Endometrium (tissue), 2 donors: Measurements from ENCODE around the gene CNTN5.
A peak's percentile ranks its signal among the peaks of the same experiment; 100 is the strongest.
"Not testable (repeated sequence)": the region's sequence is repeated elsewhere in the genome, so short reads cannot be mapped to it uniquely, and the experiment has no call there.

Source experiments
- FAIRE-seq: peaks from 2 replicates; lab custom pipeline; 2012; peaks lifted over from hg19 to GRCh38; lab: Jason Lieb, UNC
- donor health status: control.
- donor health status: control.

The CNTN5 gene

DNA sequence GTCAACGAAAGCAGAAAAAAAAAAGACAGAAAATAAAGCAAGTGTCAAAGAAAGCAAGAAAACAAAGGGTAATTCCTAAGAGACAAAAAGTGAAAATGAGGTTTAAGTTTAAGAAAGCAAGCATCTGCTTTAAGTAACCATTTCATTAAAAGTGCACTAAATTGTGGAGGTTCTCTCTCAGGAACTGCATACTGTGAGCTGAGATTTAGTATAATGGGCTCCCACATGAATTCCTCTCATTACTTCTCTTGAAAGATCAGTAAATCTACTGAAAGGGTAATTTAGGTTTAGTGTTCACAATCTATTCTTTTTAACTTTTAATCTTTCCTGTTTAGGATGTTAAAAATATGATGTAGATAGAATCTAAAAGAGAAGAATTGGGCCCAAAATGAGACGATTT, 1201.0 kb downstream of the CNTN5 start:
- no peak for FAIRE-seq

DNA sequence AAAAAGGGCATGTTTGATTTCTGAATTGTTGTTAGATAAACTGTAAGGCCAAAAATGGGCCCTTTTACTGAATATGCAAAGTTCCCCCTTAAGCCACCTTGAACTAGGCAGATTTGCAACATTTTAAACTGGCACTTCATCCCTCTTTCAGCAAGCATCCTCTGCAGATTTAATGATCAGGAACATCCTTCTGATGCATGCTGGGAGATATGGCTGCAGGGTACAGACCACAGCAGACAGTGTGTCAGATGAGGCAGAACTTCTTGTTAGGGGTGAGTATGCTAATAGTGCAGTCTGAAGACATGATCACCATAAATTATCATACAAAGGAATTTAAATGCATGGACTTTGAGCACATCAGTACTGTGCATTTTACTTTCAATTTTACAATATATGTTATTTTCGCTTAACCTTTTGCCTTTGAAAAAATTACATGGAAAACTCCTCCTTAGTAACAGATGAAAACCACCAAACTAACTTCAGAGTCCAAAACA, 1203.8 kb downstream of the CNTN5 start:
- FAIRE-seq = no peak

DNA sequence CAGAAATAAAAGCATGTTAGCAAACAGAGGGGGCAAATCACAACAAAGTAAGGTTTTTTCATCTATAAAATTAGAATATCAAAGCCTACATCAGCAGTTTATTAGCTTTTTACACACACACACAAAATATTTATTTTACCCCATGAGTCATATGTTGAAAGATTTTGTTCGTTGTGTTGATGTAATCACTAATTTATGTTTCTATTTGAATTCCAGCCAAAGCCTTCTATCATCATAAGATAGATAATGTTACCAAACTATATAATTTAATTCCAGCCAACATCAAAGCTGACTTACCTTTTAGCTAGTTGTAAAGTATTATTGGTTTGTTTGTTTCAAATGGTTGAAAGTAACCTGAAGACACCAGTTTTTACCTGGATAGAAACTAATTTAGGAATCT, 1208.3 kb downstream of the CNTN5 start:
- no peak for FAIRE-seq

DNA sequence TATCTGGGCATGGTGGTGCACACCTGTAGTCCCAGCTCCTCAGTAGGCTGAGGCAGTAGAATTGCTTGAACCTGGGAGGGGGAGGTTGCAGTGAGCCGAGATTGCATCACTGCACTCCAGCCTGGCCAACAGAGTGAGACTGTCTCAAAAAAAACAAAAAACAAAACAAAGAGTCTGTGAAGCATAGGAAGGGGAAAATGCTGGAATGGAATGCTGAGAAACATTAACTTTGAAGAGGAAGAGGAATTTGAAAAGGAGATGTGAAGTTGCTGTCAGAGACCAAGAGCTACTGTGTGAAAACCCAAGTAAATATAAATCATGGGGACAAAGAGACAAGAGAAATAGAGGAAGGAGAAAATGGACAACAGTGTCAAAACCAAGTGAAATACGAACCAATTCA, 1211.3 kb downstream of the CNTN5 start:
- no peak for FAIRE-seq

DNA sequence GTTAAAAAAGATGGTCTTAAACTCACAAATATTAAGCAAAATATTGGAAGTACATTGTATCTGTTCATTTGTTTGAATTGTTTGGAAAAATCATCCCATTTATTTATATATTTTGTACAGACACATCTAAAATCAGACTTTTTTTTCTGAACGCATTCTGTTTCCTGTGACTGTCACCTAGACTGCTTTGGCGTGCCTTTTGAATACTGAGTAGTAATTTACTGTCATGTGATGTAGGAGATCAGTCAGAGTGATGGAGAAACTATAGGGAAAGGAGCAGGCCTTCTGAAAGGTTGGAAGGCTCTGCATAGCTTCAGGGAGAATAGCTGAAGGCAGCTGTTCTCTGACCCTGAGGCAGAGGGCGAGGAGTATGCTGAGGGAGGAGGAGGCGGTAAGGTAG, 1214.3 kb downstream of the CNTN5 start:
- no peak for FAIRE-seq

DNA sequence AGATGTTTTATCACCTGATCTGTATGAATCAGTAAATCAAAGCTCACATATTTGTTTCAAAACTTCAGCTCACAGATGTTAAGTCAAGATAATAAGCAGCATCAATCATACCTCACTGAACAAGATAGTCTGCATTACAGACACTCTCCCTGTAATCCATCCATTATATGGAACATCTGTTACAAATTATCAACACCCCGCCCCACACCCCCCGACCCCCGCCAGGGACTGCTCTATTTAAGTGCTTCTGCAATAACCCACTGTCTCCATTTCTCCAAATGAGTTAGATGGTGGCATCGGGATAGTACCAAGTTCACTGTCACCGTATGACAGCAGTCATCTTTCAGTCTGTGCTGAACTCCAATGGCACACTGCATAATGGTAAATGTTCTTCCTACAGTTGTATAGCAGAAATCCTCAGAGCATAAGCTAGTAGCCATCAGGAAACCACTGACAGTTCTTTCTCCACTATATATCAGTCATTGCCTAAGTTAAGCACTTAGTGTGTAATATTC, 1219.3 kb downstream of the CNTN5 start:
- FAIRE-seq = no peak

DNA sequence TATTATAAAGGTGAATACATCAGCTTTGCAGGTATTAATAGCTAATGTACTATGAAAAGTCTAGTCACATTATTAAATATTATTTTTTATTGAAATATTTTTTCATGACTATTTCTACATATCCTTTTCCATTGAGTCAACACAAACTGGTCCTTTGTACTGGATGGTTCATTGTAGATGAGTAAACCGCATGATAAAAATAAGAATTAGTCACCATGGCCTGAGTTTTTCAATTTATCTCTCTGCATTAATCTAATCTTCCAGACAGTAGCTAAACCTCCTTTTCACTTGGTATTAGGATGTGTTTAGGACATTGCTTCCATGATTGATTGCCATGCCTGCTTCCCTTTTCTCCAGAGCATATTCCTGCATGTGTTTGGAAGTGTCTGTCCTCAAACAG, 1227.0 kb downstream of the CNTN5 start:
- FAIRE-seq = no peak

DNA sequence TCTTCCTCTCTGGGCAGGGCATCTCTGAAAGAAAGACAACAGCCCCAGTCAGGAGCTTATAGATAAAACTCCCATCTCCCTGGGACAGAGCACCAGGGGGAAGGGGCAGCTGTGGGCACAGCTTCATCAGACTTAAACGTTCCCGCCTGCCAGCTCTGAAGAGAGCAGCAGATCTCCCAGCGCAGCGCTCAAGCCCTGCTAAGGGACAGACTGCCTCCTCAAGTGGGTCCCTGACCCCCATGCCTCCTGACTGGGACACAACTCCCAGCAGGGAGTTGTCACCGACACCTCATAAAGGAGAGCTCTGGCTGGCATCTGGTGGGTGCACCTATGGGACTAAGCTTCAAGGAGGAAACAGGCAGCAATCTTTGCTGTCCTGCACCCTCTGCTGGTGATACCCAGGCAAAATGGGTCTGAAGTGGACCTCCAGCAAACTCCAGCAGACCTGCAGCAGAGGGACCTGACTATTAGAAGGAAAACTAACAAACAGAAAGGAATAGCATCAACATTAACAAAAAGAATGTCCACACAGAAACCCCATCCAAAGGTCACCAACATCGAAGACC, 1236.6 kb downstream of the CNTN5 start:
- not testable (repeated sequence) for FAIRE-seq

DNA sequence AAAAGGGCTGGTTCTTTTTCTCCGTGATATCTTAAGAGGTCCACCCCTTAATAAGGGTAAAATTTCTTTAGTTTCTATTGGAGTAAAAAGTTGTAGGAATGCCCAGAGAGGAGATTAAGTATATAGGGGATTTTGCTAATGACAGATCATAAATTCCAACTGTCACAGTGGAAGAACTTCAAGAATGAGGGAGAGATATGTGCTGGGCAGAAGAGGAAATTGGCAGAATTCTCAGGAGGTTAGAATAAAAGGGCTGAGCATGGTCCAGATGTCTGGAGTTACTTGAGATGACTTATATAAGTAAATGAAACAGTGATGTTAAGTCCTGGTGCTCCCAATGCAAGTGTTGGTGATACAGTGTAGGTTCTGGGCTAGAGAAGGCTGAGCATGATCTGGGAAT, 1248.8 kb downstream of the CNTN5 start:
- FAIRE-seq = no peak

DNA sequence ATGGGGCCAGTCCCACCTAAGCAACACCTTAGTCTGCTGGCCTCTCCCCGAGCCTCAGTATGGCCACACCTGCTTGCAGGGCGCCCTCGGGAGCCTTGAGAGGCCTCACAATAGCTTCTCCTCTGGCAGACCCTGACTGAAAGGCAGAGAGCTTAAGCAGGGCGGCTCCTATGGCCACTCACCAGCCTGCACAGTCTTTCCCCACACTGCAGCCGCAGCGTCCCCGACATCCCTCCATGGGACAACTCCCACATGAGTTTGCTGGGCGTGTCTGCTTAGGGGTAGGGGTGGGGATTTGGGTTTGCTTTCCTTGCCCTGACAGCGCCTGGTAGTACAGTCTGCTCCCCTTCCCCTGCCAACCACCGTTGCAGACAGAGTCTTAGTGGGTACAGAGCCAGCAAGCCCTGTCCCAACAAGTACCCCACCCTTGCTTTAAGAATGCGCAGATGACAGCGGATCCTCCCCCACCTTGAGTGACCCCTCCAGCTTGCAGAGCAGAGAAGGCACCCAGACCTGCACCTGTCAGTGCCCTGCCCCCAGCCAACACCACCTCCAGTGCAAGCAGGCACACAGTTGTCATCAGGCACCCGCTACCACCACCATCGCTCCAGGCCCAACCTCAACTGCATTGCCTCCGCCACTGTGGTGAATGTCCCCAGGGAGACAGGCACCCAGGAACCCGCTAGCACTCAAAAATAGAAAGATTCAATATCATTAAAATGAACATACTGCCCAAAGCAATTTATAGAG, 1252.5 kb downstream of the CNTN5 start:
- FAIRE-seq = no peak

DNA sequence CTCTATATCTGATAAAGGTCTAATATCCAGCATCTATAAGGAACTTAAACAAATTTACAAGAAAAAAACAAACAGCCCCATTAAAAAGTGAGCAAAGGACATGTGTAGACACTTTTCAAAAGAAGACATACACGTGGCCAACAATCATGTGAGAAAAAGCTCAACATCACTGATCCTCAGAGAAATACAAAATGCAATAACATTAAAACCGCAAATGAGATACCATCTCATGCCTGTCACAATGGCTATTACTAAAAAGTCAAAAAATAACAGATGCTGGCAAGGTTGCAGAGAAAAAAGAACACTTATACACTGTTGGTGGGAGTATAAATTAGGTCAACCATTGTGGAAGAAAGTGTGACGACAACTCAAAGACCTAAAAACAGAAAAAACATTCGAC, 1253.7 kb downstream of the CNTN5 start:
- peak; percentile 51 for FAIRE-seq

DNA sequence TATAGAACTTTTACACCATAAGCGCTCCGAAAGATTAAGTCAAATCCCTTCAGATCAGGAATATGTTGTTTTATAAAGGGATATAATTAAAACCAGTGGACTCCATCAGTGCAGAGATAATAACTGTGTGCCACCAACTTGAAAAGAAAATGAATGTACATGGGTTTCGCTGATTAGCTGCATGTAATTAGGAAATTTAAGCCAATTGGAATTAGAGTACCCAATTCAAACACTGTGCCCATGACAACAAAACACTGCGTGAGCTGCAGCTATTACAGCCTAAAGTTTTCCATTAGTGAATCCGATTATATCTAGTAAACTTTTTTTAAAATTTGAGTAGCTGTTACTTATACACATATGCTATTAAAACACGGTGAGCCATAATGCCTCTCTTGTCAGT, 1274.0 kb downstream of the CNTN5 start:
- FAIRE-seq = no peak

DNA sequence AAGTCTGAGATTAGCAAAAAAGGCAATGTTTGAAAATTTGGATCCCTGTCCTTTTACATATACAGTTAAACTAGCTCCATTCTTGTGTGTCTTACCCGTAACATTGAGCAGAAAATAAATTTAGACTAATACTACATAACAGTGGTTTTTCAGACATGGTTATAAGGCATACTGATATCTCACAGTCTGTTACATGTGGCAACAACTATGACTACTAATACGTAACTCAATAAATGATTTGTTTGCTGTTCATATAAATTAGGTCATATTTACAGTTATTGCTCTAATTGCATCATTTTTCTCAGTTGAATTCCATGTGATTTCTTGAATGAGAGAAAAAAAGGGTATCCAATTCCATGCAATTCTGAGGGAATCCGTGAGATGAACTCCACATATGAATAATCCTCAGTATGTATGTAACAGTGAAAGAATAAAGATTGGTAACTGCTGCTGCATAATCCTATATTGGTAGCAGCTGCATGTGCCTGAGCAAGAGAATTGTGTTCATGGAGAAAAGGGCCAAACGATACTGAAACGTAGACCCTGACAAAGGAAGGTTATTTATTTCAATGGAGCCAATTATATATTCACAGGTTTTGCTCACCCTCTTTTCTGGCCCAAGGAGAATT, 1275.4 kb downstream of the CNTN5 start:
- FAIRE-seq = no peak

DNA sequence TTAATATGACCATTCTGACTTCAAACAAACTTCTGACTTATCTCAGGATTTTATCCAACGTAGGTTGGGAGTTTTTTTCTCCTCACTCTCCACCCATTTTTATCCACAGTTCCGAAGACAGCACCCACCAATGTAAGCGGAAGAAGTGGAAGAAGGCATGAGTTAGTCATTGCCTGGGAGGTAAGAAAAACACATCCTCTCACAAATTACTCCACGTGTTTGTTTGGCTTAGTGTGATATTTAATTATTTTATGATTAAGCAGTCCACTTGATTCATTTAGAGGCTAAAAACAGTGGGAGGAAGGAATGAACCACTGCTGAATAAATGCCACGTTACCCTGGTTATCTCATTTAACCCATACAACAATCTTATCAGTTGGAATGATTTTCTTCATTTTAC, 1276.8 kb downstream of the CNTN5 start:
- FAIRE-seq = no peak

DNA sequence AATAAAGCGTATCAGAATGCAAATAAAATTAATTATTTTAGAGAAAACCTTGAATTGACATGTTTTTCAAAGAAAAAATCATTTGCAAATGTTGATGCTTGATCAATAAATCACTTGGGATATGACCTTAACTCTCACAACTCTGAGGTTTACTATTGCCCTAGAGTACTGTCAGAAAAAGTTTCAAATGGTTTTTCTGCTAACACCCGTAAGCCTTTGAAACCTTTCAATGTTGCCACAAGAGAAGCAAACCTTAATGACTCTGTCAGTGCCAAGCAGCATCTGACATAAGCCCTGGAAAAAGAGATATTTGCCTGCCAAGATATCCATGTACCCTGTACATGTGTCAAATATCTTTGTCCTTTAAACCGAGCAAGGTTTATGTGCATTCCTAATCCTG, 1282.1 kb downstream of the CNTN5 start:
- no peak for FAIRE-seq

DNA sequence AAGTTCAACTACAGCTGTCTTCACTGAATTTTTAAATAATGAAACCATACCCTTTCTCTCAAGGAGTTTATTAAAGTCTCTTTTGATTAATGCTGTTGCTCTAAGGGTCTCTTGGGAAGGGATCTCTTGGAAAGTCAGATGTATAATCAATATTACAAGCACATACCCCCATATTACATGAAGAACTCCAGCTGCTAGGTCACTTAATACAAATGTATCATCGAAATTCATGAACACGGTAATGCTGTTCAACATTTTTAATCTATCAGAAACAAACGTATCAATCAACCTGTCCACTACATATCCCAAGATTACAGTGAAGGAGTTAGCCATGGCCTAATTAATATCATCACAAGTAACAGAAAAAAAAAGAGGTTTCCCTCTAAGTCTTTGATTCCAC, 1283.1 kb downstream of the CNTN5 start:
- FAIRE-seq = no peak

DNA sequence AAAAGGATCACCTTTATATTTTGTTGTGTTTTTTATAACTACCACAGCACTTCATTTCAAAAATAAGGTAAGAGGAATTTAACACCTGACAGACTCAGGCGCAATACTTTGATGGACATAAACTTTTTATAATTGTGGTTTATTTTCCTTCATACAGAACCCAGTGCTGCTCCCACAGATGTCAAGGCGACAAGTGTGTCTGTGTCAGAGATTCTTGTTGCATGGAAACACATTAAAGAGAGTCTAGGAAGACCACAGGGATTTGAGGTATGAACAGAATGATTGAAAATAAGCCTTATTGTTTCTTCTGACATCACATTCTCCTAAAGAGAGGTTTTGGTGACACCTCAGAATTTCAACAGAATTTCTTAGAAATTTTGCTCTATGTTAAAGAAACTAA, 1287.5 kb downstream of the CNTN5 start:
- FAIRE-seq = no peak

DNA sequence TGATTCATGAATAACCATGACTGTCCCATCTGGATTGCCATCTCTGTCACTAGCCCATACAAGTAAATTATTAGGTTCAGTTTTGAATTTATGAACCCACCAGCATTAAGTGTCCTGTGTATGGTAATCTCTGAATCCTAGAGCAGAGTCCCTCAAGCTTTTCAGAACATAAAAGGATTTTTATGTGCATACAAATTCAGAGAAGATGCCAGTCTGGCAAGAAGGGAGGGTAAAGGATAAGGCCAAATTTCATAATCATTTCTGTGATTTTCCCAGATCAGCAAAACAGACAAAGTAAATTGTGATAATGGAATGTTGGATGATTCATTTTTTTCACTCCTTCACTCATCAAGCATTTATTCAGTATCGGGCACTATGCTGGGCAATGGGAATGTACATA, 1295.2 kb downstream of the CNTN5 start:
- no peak for FAIRE-seq

DNA sequence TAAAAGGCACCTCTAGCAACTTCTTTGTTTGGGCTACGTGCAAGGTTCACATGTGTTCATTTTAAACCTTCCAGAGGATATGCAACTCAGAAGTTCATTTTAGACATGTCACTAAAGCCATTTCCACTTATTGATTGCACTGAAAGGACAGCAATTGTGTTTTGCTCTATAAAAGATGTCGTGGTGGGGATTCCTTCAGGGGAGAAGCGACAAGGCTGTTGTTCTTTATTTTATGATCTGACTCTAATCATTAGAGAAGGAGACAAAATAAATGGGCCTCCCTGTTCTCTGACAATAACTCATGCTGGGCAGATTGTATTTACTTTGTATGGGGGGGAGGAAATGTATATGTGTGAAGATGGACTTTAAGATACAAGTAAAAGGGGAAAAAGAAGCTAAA, 1296.2 kb downstream of the CNTN5 start:
- no peak for FAIRE-seq

DNA sequence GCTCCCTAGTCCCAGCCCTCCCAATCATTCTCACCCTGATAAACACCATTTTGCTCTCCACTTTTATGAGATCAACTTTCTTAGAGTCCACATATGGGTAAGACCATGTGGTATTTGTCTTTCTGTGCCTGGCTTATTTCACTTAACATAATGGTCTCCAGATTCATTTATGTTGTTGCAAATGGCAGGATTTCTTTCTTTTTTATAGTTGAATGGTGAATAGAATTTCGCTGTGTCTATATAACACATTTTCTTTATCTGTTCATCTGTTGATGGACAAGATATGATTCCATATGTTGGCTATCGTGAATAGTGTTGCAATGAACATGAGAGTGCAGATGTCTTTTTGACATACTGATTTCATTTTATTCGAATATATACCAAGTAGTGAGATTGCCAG, 1298.9 kb downstream of the CNTN5 start:
- FAIRE-seq = no peak

DNA sequence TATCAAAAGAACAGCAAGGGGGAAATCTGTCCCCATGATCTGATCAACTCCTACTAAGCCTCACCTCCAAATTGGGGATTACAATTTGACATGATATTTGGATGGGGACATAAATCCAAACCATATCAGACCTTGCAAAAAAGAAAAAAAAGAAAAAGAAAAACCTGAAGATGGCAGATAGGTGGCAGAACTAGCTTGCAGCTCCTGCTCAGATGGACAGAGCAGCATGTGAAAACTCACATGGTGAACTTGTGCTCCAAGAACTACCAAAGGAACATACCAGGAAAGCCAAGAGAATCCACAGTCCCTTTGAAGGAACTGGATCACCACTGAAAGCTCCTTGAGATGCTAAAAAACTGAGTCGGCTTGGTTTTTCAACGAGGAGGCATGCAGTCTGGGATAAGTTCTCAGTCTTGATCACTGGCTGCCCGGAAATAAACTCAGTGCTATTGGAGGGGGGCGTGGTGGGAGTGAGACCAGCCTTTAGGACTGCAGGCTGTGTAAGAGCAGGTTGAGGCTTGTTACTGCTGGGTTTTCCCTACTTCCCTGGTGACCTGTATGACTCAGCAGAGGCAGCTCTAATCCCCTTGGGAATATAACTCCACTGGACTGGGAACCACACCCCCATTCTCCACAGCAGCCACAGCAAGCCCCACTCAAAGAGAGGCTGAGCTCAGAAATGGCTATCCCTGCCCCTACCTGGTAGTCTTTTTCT, 1308.0 kb downstream of the CNTN5 start:
- FAIRE-seq = no peak

DNA sequence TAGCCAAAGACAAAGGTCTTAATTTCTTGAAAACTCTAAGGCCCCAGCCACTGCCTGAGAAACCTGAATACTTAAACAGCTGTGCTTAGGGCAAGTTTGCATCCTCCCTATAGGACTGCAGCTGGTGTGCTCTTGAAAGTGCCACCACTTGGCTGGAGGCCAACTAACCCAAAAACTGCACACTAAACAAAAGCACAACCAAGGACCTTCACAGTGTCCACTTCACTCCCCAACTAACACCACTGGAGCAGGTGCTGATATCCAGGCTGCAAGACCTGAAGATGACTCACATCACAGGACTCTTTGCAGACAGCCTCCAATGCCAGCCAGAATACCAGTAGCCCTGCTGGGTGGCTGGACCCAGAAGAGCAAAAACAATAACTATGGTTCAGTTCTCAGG, 1308.6 kb downstream of the CNTN5 start:
- FAIRE-seq = no peak

DNA sequence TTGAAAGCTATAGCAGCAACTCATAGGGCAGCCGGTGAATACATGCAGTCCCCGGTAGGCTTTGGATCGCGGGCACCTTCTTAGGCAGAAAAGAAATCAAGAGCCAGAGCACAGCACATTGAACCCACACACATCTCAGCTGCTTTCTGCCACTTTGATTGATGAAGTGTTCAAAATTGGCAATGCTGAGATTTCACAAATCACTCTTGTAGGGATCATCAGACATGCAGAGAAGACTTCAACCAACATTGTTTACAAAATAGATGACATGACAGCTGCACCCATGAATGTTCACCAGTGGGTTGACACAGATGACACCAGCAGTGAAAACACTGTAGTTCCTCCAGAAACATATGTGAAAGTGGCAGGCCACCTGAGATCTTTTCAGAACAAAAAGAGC, 1316.1 kb downstream of the CNTN5 start:
- no peak for FAIRE-seq
